K562 (cell line): ENCODE measurements around the gene TSHZ1. TPM values are rescaled to one million over a fixed set of nuclear protein-coding genes. Genes with fewer than 3 reads are reported as not detected.

Experiments used
- ATAC-seq: fragments of 200-7000 bp; cut with Tn5 transposase; 3 replicates; pipeline ENCODE4 v1.9.1; 2020; ENCODE audit warnings: moderate library complexity
- BruUV-seq: library from RNA; stranded (reverse); fragments of 400-500 nt; replicated peaks from 2 replicates; lab custom pipeline; 2021; lab: Mats Ljungman, UMichigan
- CTCF ChIA-PET: fragments of 300-600 bp; formaldehyde crosslinking; extraction: SDS; loops from one replicate; lab custom pipeline; 2021; ENCODE audit warnings: low intra/inter-chr PET ratio; lab: Yijun Ruan, JAX
- POLR2A ChIA-PET: fragments of 300-600, 350-650 bp; sonication (Branson Sonifier 250); formaldehyde crosslinking; extraction: SDS; loops from one replicate; lab custom pipeline; 2021; ENCODE audit warnings: antibody characterized with exemption, inconsistent platforms; lab: Yijun Ruan, JAX
- DNase-seq, 4 experiments: peaks; one replicate each; pipeline versions ENCODE4 v3.0.0 to v3.0.0-alpha.2; 2011 to 2018; ENCODE audit warnings: low spot score in 3 of 4, mixed read lengths in 3 of 4; ENCODE audit errors: extremely low read depth in 1 of 4
- FAIRE-seq: peaks from 2 replicates; lab custom pipeline; 2011; peaks lifted over from hg19 to GRCh38; lab: Jason Lieb, UNC
- H2AFZ ChIP-seq: 2 replicates; pipeline ENCODE4 v1.6.0; 2011; ENCODE audit warnings: low read depth, low read length, control low read depth, inconsistent platforms
- H3K27ac ChIP-seq: fragments of 200-600 bp; 3 replicates; pipeline ENCODE4 v1.8.0; 2011; ENCODE audit warnings: low read depth, mild to moderate bottlenecking, control low read depth, inconsistent platforms, low read length, moderate library complexity, mixed read lengths; ENCODE audit errors: extremely low read depth
- H3K27me3 ChIP-seq, 2 experiments: fragments of 300-600 bp in 1 of 2; 2 replicates in 1 of 2; 3 replicates in 1 of 2; pipeline versions ENCODE4 v1.6.0 to v1.8.0; 2011; ENCODE audit warnings: inconsistent platforms in 2 of 2, low read length in 2 of 2, mild to moderate bottlenecking in 1 of 2, mixed read lengths in 1 of 2, moderate library complexity in 1 of 2; ENCODE audit not compliant: control insufficient read depth in 2 of 2, insufficient read depth in 2 of 2
- H3K36me3 ChIP-seq: fragments of 300-600 bp; 3 replicates; pipeline ENCODE4 v1.8.0; 2011; ENCODE audit warnings: mild to moderate bottlenecking, low read length, inconsistent platforms; ENCODE audit not compliant: control insufficient read depth, insufficient read depth
- H3K4me1 ChIP-seq, 2 experiments: fragments of 200-600 bp in 1 of 2; replicated peaks in 1 of 2; 2 replicates in 1 of 2; 3 replicates in 1 of 2; pipeline versions ENCODE4 v1.5.1 to v1.8.0; 2011; ENCODE audit warnings: inconsistent platforms in 2 of 2, low read length in 2 of 2, mild to moderate bottlenecking in 1 of 2, mixed read lengths in 1 of 2, moderate library complexity in 1 of 2; ENCODE audit not compliant: control insufficient read depth in 2 of 2, insufficient read depth in 2 of 2
- H3K4me2 ChIP-seq: 2 replicates; pipeline ENCODE4 v1.6.1; 2011; ENCODE audit warnings: low read length, control low read depth, inconsistent platforms, mixed read lengths; ENCODE audit not compliant: insufficient read depth
- H3K4me3 ChIP-seq: fragments of 200-600 bp; sonication (generic), shearing (Covaris generic); 2 replicates; pipeline ENCODE4 v1.5.1; 2016; ENCODE audit warnings: control low read depth, inconsistent platforms
- H3K79me2 ChIP-seq: fragments of 200-600 bp; 3 replicates; pipeline ENCODE4 v1.8.0; 2011; ENCODE audit warnings: low read length, inconsistent platforms; ENCODE audit not compliant: control insufficient read depth, insufficient read depth
- H3K9ac ChIP-seq, 2 experiments: 2 replicates each; pipeline versions ENCODE4 v1.6.0 to v1.6.1; 2011; ENCODE audit warnings: low read depth in 2 of 2, low read length in 2 of 2, control low read depth in 1 of 2, inconsistent platforms in 1 of 2, mild to moderate bottlenecking in 1 of 2, mixed read lengths in 1 of 2; ENCODE audit not compliant: insufficient read depth in 1 of 2
- H3K9me1 ChIP-seq: one replicate; pipeline ENCODE4 v1.6.0; 2011; ENCODE audit warnings: inconsistent platforms, mild to moderate bottlenecking, low read length, moderate library complexity; ENCODE audit not compliant: control insufficient read depth, insufficient read depth
- H3K9me3 ChIP-seq: replicated peaks from 2 replicates; pipeline ENCODE4 v1.5.1; 2011; ENCODE audit warnings: low read depth, low read length, inconsistent platforms; ENCODE audit not compliant: control insufficient read depth, insufficient read depth
- H4K20me1 ChIP-seq: replicated peaks from 2 replicates; pipeline ENCODE4 v1.6.1; 2011; ENCODE audit warnings: low read length, inconsistent platforms, mixed read lengths; ENCODE audit not compliant: control insufficient read depth, insufficient read depth
- CHD1 ChIP-seq: fragments of 200-600 bp; sonication (generic); IDR thresholded peaks from one replicate; pipeline ENCODE4 v1.6.1; 2012; ENCODE audit warnings: mild to moderate bottlenecking, moderate library complexity, low read length, inconsistent platforms
- DIDO1 ChIP-seq: fragments of 450-650 bp; IDR thresholded peaks from 2 replicates; pipeline ENCODE4 v1.6.1; 2016; ENCODE audit warnings: low read depth, missing biosample characterization, missing genetic modification characterization
- ELF4 ChIP-seq: fragments of 450-650 bp; formaldehyde crosslinking; IDR thresholded peaks from 2 replicates; pipeline ENCODE4 v1.4.0; 2022; ENCODE audit warnings: missing genetic modification characterization
- ESRRB ChIP-seq: fragments of 250-450 bp; sonication (Bioruptor Pico); IDR thresholded peaks from 2 replicates; pipeline ENCODE4 v1.5.0; 2020; ENCODE audit warnings: mild to moderate bottlenecking, moderate library complexity, borderline replicate concordance
- ETV5 ChIP-seq: sonication (generic); formaldehyde crosslinking; IDR thresholded peaks from 2 replicates; pipeline ENCODE4 v1.4.0; 2020; ENCODE audit warnings: low read depth, mild to moderate bottlenecking, missing genetic modification reagents
- MIER1 ChIP-seq: fragments of 450-650 bp; IDR thresholded peaks from 2 replicates; pipeline ENCODE4 v1.6.1; 2016; ENCODE audit warnings: antibody characterized with exemption, mild to moderate bottlenecking, low read depth
- RB1 ChIP-seq: fragments of 450-650 bp; IDR thresholded peaks from 2 replicates; pipeline ENCODE4 v1.6.1; 2017; ENCODE audit warnings: low read depth, mild to moderate bottlenecking
- SMARCE1 ChIP-seq: fragments of 450-650 bp; IDR thresholded peaks from 2 replicates; pipeline ENCODE4 v1.7.1; 2016; ENCODE audit warnings: mild to moderate bottlenecking
- TAF15 ChIP-seq: fragments of 200-400 bp; formaldehyde crosslinking; IDR thresholded peaks from 2 replicates; pipeline ENCODE4 v1.6.1; 2017; ENCODE audit warnings: mild to moderate bottlenecking, low read depth, low read length, moderate library complexity
- ZNF644 ChIP-seq: fragments of 200-800 bp; sonication (Bioruptor generic); IDR thresholded peaks from 2 replicates; pipeline ENCODE4 v1.6.1; 2016; ENCODE audit warnings: low read depth, missing genetic modification characterization, missing compliant biosample characterization
- ZNF75A ChIP-seq: fragments of 450-650 bp; formaldehyde crosslinking; IDR thresholded peaks from 2 replicates; pipeline ENCODE4 v1.4.0; 2020; ENCODE audit warnings: mild to moderate bottlenecking
- ZNF77 ChIP-seq: fragments of 250-450 bp; sonication (Bioruptor Pico); IDR thresholded peaks from 2 replicates; pipeline ENCODE4 v1.5.0; 2020
- in situ Hi-C: fragments of 300-500 bp; cut with MboI; formaldehyde crosslinking; loops from 4 replicates; pipeline ENCODE4 v1.15.0; 2018; ENCODE audit warnings: inconsistent platforms, mixed read lengths
- intact Hi-C: fragments of 100-400 bp; cut with micrococcal nuclease; formaldehyde crosslinking; loops from 2 replicates; pipeline ENCODE4 v1.14.2; 2022
- polyA plus RNA-seq, 8 experiments: library from polyadenylated mRNA; depleted of rRNA in 4 of 8; stranded (reverse) in 5 of 8; unstranded in 3 of 8; fragments of >200 nt; fragmentation: Nextera tagmentation in 2 of 8; fragmentation: Illumina TruSeq in 1 of 8; extraction: Ambion mirVana in 2 of 8; extraction: Trizol in 1 of 8; gene quantifications; 2 replicates each; pipeline versions ENCODE4 v1.2.1 to v1.2.3, GENCODE V29; 2011 to 2014; ENCODE audit warnings: inconsistent platforms in 1 of 8, missing spikeins in 1 of 8
- total RNA-seq, 7 experiments: library from RNA; depleted of rRNA in 6 of 7; stranded (reverse); fragments of >200 nt in 6 of 7; fragmentation: Illumina TruSeq in 2 of 7; extraction: Trizol in 2 of 7; gene quantifications; 2 replicates each; pipeline versions ENCODE4 v1.2.1 to v1.2.3, GENCODE V29; 2011 to 2021; ENCODE audit warnings: low replicate concordance in 1 of 7

Gene TSHZ1
- total and polyA plus RNA-seq, 9 of the 15 experiments (the other 6 are each of a cell fraction or from before 2014, with no cell fraction given) = 1.1 to 7.2 (median 2.7) TPM

GRCh38 chr18:75255094-75255493, 44.5 kb downstream of the TSHZ1 start (continued):
- no peak for TF ChIP-seq TAF15
- TF ChIP-seq DIDO1 (tag) = no peak
- TF ChIP-seq CHD1 = no peak

GRCh38 chr18:75256376-75256775, 45.8 kb downstream of the TSHZ1 start:
- ChIA-PET CTCF (no interaction called here), POLR2A (interaction anchor here (0.6 kb wide), 1 partner anchor 15 kb away, joined by 3 read pairs; no protein-coding TSS in a partner anchor)
- no peak for TF ChIP-seq RB1
- no peak for TF ChIP-seq ETV5
- no peak for TF ChIP-seq ESRRB (CRISPR knock-in tag)
- no peak for TF ChIP-seq ZNF644 (tag)
- TF ChIP-seq ZNF75A (CRISPR knock-in tag) = no peak
- TF ChIP-seq MIER1 = no peak
- TF ChIP-seq ZNF77 (CRISPR knock-in tag) = no peak
- TF ChIP-seq ELF4 = no peak
- no peak for TF ChIP-seq SMARCE1
- Histone ChIP-seq H3K27ac (no peak overlapping the region), H3K9me1 (no peaks in the 10 kb centered on the region), H3K36me3 (no peaks in the 10 kb centered on the region), H3K4me3 (no peak overlapping the region), H3K4me2 (no peak overlapping the region), H3K4me1 (no peaks in the 10 kb centered on the region; a peak in 1 of 5 replicates), H3K79me2 (no peaks in the 10 kb centered on the region; the same call in 2 of the 3 replicates), H3K27me3 (no peaks in the 10 kb centered on the region; a peak in 1 of 5 replicates), H4K20me1 (no peaks in the 10 kb centered on the region), H3K9me3 (no peaks in the 10 kb centered on the region), H3K9ac (no peak overlapping the region), H2AFZ (no peak overlapping the region)
- in situ Hi-C loops (no loop called here), intact Hi-C loops (no loop called here)
- FAIRE-seq (no peak), ATAC-seq (no peak), DNase-seq (no peak)
- BruUV-seq = no TSS peak
